Fibroblast of lung (primary cell): ENCODE measurements around the gene IL1RN. TPM values are rescaled to one million over a fixed set of nuclear protein-coding genes. Genes with fewer than 3 reads are reported as not detected.
A peak's percentile ranks its signal among the peaks of the same experiment; 100 is the strongest.

Experiments
- DNase-seq, 2 donors: peaks; one replicate each; pipeline versions ENCODE4 v3.0.0 to v3.0.0-alpha.2; 2010; ENCODE audit warnings: low read depth in 2 of 2
- H2AFZ ChIP-seq: 2 replicates; pipeline ENCODE4 v1.5.1; 2012; ENCODE audit warnings: low read length, control low read depth, inconsistent platforms
- H3K27ac ChIP-seq: 2 replicates; pipeline ENCODE4 v1.5.1; 2011; ENCODE audit warnings: low read length, control low read depth; ENCODE audit not compliant: insufficient read depth
- H3K27me3 ChIP-seq: 2 replicates; pipeline ENCODE4 v1.5.1; 2011; ENCODE audit warnings: mild to moderate bottlenecking, low read length; ENCODE audit not compliant: control insufficient read depth, insufficient read depth
- H3K36me3 ChIP-seq: 2 replicates; pipeline ENCODE4 v1.5.1; 2011; ENCODE audit warnings: low read length; ENCODE audit not compliant: control insufficient read depth, insufficient read depth
- H3K4me1 ChIP-seq: 2 replicates; pipeline ENCODE4 v1.5.1; 2011; ENCODE audit warnings: low read length; ENCODE audit not compliant: control insufficient read depth, insufficient read depth; ENCODE audit errors: extremely low read depth
- H3K4me2 ChIP-seq: 2 replicates; pipeline ENCODE4 v1.5.1; 2011; ENCODE audit warnings: low read length, control low read depth; ENCODE audit not compliant: insufficient read depth; ENCODE audit errors: extremely low read depth
- H3K4me3 ChIP-seq, 4 experiments: fragments of 200-600 bp in 1 of 4; sonication (generic) in 1 of 4; replicated peaks in 1 of 4; 2 replicates each; pipeline ENCODE4 v1.5.1; 2011 to 2016; ENCODE audit warnings: low read length in 4 of 4, low read depth in 3 of 4, mild to moderate bottlenecking in 3 of 4, control low read depth in 2 of 4, inconsistent platforms in 1 of 4, mixed read lengths in 1 of 4; ENCODE audit not compliant: insufficient read depth in 1 of 4; ENCODE audit errors: control extremely low read depth in 1 of 4
- H3K79me2 ChIP-seq: 2 replicates; pipeline ENCODE4 v1.5.1; 2012; ENCODE audit warnings: mild to moderate bottlenecking, low read length, inconsistent platforms; ENCODE audit not compliant: control insufficient read depth, insufficient read depth
- H3K9ac ChIP-seq: 2 replicates; pipeline ENCODE4 v1.5.1; 2011; ENCODE audit warnings: mild to moderate bottlenecking, low read length, control low read depth; ENCODE audit not compliant: insufficient read depth
- H3K9me3 ChIP-seq: 2 replicates; pipeline ENCODE4 v1.5.1; 2012; ENCODE audit warnings: low read depth, low read length; ENCODE audit not compliant: control insufficient read depth, insufficient read depth
- H4K20me1 ChIP-seq: 2 replicates; pipeline ENCODE4 v1.5.1; 2011; ENCODE audit warnings: low read length; ENCODE audit not compliant: control insufficient read depth, insufficient read depth; ENCODE audit errors: extremely low read depth
- CTCF ChIP-seq, 2 donors: IDR thresholded peaks in 1 of 2; conservative IDR thresholded peaks in 1 of 2; 1 replicate in 1 of 2; 2 replicates in 1 of 2; pipeline ENCODE4 v1.5.1; 2011 to 2012; ENCODE audit warnings: low read length in 2 of 2, control low read depth in 1 of 2, inconsistent platforms in 1 of 2, low read depth in 1 of 2, mild to moderate bottlenecking in 1 of 2
- EZH2 ChIP-seq: IDR thresholded peaks from 2 replicates; pipeline ENCODE4 v1.5.1; 2012; ENCODE audit warnings: low read length, control low read depth, mild to moderate bottlenecking; ENCODE audit errors: missing control alignments
- polyA plus RNA-seq, 2 donors: library from polyadenylated mRNA; depleted of rRNA in 1 of 2; stranded (reverse) in 1 of 2; unstranded in 1 of 2; fragments of >200 nt; gene quantifications; 2 replicates each; pipeline ENCODE4 v1.2.1, GENCODE V29; 2011 to 2012; ENCODE audit warnings: missing spikeins in 1 of 2
- total RNA-seq: library from RNA; depleted of rRNA; stranded (reverse); fragments of >200 nt; gene quantifications from 2 replicates; pipeline ENCODE4 v1.2.1, GENCODE V29; 2014

Gene IL1RN
- total and polyA plus RNA-seq, 2 donors (not counting 1 experiment from before 2014, with no cell fraction given): 0.06 TPM; not detected in 1

DNA sequence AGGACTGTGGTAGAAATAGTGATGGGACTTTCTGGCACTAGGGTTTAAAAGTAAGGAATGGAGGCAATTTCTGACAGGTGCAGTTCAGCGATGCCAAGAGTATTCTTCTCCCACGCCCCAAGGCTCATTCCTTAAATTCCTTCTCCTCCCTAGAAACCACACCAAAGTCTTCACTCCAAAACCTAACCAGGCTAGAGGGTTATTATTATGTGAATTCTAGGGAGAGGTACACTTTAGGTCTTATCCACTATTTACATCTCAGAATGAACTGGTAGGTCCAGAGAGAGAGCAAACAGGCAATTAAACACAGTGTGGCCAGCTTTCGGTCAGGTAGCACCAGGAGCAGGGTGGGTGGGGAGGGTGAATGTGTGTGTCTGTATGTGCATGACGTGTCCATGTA, 48.3 kb upstream of the IL1RN start:
- no peaks in the 10 kb centered on the region for H3K4me1 ChIP-seq
- H3K4me3 ChIP-seq: no peak overlapping the region
- H3K36me3 ChIP-seq: no peaks in the 10 kb centered on the region
- H3K9ac ChIP-seq: no peak overlapping the region
- H3K9me3 ChIP-seq: no peaks in the 10 kb centered on the region
- H3K27ac ChIP-seq: no peak overlapping the region
- peaks cover 9% of the 10 kb centered on the region for H3K27me3 ChIP-seq
- no peak for TF ChIP-seq CTCF (conservative IDR thresholded peaks at IDR 0.05 in 1 of 2, IDR thresholded peaks at IDR 0.05 in 1 of 2; ENCODE audit: low read depth in 1 of 2, low read length in 2 of 2)
- TF ChIP-seq EZH2: no peak
- no peak overlapping the region for H2AFZ ChIP-seq
- H3K79me2 ChIP-seq: no peaks in the 10 kb centered on the region
- no peak overlapping the region for H3K4me2 ChIP-seq
- DNase-seq: peak in 1 of 2 donors; percentile 42
- no peaks in the 10 kb centered on the region for H4K20me1 ChIP-seq

DNA sequence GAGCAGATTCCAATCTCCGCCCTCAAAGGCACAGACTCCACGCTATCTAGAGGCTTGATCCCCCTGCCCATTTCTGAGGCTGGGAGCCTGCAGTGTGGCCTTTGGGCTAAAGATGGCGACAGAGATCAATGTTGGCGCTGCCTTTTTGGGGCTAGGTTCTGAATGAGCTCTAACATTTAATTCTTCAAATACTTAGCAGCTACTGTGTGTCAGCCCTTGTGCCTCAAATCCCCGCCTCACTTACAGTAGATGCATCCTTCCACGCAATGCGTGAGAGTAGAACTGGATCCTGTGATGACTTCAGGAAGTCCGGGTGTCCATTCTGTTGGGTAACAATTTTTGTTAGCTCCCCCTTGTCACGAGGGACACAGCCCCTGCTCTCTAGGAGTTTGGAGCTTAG, 47.3 kb upstream of the IL1RN start:
- Histone ChIP-seq H2AFZ (no peak overlapping the region), H3K79me2 (no peaks in the 10 kb centered on the region), H3K9ac (no peak overlapping the region), H3K27ac (no peak overlapping the region), H4K20me1 (no peaks in the 10 kb centered on the region), H3K9me3 (no peaks in the 10 kb centered on the region), H3K36me3 (no peaks in the 10 kb centered on the region), H3K4me1 (no peaks in the 10 kb centered on the region), H3K27me3 (peaks cover 9% of the 10 kb centered on the region), H3K4me3 (no peak overlapping the region), H3K4me2 (no peak overlapping the region)
- peak; percentile 62 to 80 for TF ChIP-seq CTCF (conservative IDR thresholded peaks at IDR 0.05 in 1 of 2, IDR thresholded peaks at IDR 0.05 in 1 of 2; ENCODE audit: low read depth in 1 of 2, low read length in 2 of 2)
- TF ChIP-seq EZH2: no peak
- peak; percentile 10 to 20 for DNase-seq

DNA sequence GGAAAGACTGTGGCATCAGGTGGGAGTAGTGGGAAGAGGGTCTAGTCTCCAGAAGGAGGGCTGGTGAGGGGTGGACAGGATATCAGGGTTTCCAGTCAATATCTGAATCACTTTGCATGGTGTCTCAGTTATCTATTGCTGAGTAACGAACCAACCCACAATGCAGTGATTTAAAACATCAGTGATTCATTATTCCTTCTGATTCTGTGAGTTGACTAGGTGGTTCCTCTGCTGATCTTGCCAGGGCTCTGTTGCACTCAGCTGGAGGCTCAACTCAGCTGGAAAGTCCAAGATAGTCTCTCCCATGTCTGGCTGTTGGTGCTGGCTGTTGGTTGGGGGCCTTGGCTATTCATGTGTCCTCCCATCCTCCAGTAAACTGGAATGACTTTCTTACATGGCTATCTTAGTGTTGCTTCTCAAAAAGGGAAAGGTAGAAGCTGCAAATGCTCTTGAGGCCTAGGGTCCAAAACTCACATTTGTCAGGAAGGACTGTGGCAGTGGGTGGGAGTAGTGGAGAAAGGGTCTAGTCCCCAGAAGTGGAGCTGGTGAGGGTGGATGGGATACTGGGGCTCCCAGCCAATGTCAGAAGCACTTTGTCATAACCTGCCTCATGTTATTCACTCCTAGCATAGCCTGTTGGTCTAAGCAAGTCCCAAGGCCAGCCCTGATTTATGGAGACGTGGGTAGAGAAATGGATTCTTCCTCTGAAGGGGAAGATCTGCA, 45.7 kb upstream of the IL1RN start:
- TF ChIP-seq EZH2 (no peak), CTCF (conservative IDR thresholded peaks at IDR 0.05 in 1 of 2, IDR thresholded peaks at IDR 0.05 in 1 of 2; ENCODE audit: low read depth in 1 of 2, low read length in 2 of 2) (no peak)
- H3K4me1 ChIP-seq: no peaks in the 10 kb centered on the region

More for the DNA sequence above, 45.7 kb upstream of the IL1RN start:
- H3K9ac ChIP-seq: no peak overlapping the region
- H2AFZ ChIP-seq: no peak overlapping the region
- H3K9me3 ChIP-seq: no peaks in the 10 kb centered on the region
- no peak overlapping the region for H3K4me2 ChIP-seq
- H3K36me3 ChIP-seq: no peaks in the 10 kb centered on the region
- H4K20me1 ChIP-seq: no peaks in the 10 kb centered on the region
- H3K27me3 ChIP-seq: peaks cover 9% of the 10 kb centered on the region
- DNase-seq: no peak
- no peak overlapping the region for H3K4me3 ChIP-seq
- no peak overlapping the region for H3K27ac ChIP-seq
- no peaks in the 10 kb centered on the region for H3K79me2 ChIP-seq
